ENCODE results near the gene RSL1D1. TPM values are rescaled to one million over a fixed set of nuclear protein-coding genes. Genes with fewer than 3 reads are reported as not detected.

Gene RSL1D1
- total and polyA plus RNA-seq, 11 donors: 38.3 to 125 (median 88.1) TPM

GRCh38 chr16:11884035-11884434, 32.7 kb upstream of the RSL1D1 start:
- Histone ChIP-seq H3K4me1 (peaks cover 0 to 3% (median 0%) of the 10 kb centered on the region in 12 donors), H3K36me3 (peaks cover 0 to 100% (median 97%) of the 10 kb centered on the region in 9 donors), H3K27ac (no peak overlapping the region), H3K4me3 (no peak overlapping the region), H3K9me3 (no peaks in the 10 kb centered on the region), H3K27me3 (no peaks in the 10 kb centered on the region)
- intact Hi-C loops (cut with DNase I): no loop called here
- DNase-seq: no peak
- ATAC-seq: no peak
- 95 to 98% (median 96%) methylated on average over 5 of the region's 5 CpGs for WGBS, 4 donors
- TF ChIP-seq POLR2A (IDR thresholded peaks at IDR 0.05): no peak
- TF ChIP-seq CTCF (IDR thresholded peaks at IDR 0.05): no peak

GRCh38 chr16:11880007-11880406, 28.7 kb upstream of the RSL1D1 start:
- H3K27me3 ChIP-seq: no peaks in the 10 kb centered on the region
- H3K27ac ChIP-seq: no peak overlapping the region
- H3K4me3 ChIP-seq: no peak overlapping the region
- no peaks in the 10 kb centered on the region for H3K9me3 ChIP-seq
- DNase-seq (no peak), ATAC-seq (no peak)
- peaks cover 0 to 7% (median 0%) of the 10 kb centered on the region in 12 donors for H3K4me1 ChIP-seq
- peaks cover 2 to 100% (median 98%) of the 10 kb centered on the region in 9 donors for H3K36me3 ChIP-seq
- WGBS, 4 donors: 93 to 95% (median 94%) methylated on average over 5 of the region's 5 CpGs
- no peak for TF ChIP-seq CTCF (IDR thresholded peaks at IDR 0.05)
- intact Hi-C loops (cut with DNase I): no loop called here

GRCh38 chr16:11877374-11877773, 26.0 kb upstream of the RSL1D1 start:
- Histone ChIP-seq H3K36me3 (peaks cover 2 to 100% (median 98%) of the 10 kb centered on the region in 9 donors), H3K27me3 (no peaks in the 10 kb centered on the region), H3K4me1 (peaks cover 0 to 7% (median 0%) of the 10 kb centered on the region in 12 donors), H3K4me3 (no peak overlapping the region), H3K27ac (no peak overlapping the region), H3K9me3 (no peaks in the 10 kb centered on the region)
- intact Hi-C loops (cut with DNase I): no loop called here
- ATAC-seq: no peak
- TF ChIP-seq CTCF (IDR thresholded peaks at IDR 0.05) (no peak), POLR2A (IDR thresholded peaks at IDR 0.05) (no peak)
- 87 to 91% (median 90%) methylated on average over 5 of the region's 5 CpGs for WGBS, 4 donors
- DNase-seq: no peak

- ATAC-seq (peak in 1 of 4 donors; percentile 49), DNase-seq (no peak)
- H3K27me3 ChIP-seq: no peaks in the 10 kb centered on the region
- no peak overlapping the region for H3K4me3 ChIP-seq
- 65 to 79% (median 68%) methylated on average over 11 to 12 of the region's 12 CpGs for WGBS, 4 donors
- no peak for TF ChIP-seq CTCF (IDR thresholded peaks at IDR 0.05)
- no peak for TF ChIP-seq POLR2A (IDR thresholded peaks at IDR 0.05)
- H3K27ac ChIP-seq: peak overlapping the region in 1 of 12 donors; percentile 2
- intact Hi-C loops (cut with DNase I): no loop called here
- H3K4me1 ChIP-seq: peaks cover 0 to 15% (median 5%) of the 10 kb centered on the region in 12 donors
- H3K36me3 ChIP-seq: peaks cover 0 to 100% (median 90%) of the 10 kb centered on the region in 9 donors
- no peaks in the 10 kb centered on the region for H3K9me3 ChIP-seq
These were observed 25.0 kb upstream of the RSL1D1 start for GRCh38 chr16:11876306-11876705.

Measured in heart left ventricle (tissue), 16 donors.